Stimulated activated CD4-positive, alpha-beta T cell treated with anti-CD3 and anti-CD28 coated beads, Interleukin-2, amount 100 ng/mL, for 24 hours (primary cell): ENCODE results near the gene DLL4.

Experiments used
- DNase-seq, 2 donors: peaks; one replicate each; pipeline ENCODE4 v3.0.0-alpha.2; 2020

DLL4 gene

DNA sequence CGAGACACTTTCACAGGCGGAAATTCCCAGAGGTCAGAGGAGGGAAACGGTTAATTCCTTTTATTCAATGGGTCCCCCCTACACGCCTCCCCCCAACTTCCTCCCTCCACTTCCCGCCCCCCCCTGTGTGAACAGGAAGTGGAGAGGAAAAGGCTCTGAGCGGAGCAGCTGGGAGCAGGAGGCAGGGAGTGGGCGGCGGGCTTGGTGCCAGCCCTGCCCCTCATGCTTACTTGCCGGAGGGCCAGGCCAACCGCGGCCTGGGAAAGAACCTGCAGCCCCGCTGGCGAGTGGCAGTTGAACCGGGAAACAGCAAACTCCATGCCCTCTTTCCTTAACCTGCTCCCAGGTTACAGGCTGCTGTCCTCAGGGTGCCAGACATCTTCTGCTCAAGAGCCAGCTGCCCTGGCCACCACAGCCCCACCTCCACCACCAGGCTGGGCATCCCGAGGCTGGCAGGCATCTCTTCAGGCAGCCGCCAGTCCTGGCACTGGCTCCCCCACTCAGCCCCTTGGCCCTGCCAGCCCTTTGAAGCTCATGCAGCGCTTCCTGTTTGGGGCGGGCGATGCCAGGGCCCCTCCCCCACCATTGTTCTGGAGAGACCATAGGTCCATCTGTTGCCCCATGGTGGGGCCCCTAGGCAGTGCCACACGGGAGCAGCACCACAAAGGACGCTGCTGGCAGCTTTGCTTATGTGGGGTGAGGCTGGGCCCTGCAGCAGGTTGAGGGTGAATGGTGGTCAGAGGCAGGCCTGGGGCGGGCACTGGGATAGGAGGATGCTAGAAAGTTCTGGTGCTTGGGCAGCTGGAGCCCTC is 21.9 kb upstream of the DLL4 start:
- DNase-seq = peak; percentile 56 to 59

DNA sequence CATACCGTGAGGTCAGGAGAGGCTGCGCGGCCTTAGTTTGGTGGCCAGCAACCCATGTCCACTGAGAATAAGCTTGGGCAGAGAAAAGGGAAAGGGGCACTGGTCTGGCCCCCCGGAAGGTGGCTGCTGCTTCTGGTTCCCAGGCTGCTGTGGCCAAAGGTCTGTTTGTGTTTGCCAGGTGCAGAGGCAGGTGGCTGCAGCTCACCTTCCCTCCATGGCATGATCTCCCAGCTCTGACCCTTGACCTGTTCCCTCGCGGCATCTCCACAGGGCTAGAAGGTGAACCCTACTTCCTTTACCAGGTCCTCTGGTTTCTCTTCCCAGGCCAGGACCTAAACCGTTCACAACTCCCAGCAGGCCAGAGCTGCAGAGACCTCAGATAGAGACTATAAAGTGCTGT is 21.0 kb upstream of the DLL4 start:
- DNase-seq = no peak

DNA sequence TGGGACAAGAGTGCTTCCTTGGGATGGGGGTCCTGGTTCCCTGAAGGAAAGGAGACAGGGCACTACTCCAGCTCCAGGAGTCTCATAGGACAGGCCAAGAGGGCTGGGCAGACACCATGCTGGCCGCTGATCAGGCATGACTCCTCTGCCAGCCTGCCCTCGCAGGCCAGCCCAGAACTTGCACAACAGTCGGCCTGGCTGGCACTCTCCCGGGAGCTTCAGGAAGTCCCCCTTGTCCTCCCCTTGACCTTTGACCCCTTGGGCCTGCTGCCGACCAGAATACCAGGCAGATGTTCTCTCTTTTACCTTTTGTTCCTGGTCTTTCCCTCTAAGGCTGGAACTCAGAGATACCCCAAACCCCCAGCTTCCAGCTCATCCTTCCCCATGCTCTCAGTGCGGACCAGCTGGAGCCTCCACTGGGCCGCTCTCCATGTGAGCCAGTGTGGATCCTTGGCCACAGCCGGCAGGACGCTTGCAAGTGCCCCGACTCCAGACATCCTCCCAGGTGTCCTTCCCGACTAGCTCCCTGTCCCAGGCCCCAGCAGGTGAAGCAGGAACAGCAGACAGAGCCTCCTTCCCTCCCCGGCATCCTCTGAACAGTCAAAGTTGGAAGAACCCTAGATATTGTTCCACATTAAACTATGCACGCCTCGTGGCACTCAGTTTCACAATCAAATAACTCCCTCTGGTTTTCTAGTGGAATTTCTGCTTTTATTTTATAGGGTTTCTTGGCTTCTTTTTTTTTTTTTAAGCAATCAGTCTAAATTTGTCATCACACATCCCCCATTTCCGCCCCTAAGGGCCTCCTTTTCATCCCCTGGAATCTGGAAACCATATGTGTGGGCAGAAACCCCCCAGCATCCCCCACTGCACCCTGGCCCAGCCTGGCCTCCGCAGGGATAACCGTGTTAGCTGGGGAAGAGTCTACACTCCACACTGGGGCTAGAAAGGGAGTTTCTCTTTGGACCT is 19.2 kb upstream of the DLL4 start:
- DNase-seq = no peak

- no peak for DNase-seq
Measured at GRCh38 chr15:40911141-40911540, 18.0 kb upstream of the DLL4 start.

DNA sequence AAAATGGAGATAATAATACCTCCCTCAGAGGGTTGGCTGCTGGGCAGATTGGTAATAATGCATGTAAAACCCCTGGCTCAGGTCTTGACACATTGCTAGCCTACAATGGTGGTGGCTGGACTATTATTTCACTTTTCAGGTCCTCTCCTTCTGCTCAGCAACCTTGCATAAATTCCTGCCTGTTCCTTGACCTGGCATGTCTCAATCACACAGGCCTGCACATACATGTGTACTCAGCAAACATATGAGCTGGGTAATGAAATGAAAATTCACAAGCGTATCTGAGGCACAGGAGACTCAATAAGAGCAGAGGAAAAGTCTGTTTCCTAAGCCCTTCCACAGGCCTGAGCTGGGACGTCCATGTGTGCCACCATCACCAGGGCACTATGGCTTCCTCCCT is 17.4 kb upstream of the DLL4 start:
- no peak for DNase-seq

DNA sequence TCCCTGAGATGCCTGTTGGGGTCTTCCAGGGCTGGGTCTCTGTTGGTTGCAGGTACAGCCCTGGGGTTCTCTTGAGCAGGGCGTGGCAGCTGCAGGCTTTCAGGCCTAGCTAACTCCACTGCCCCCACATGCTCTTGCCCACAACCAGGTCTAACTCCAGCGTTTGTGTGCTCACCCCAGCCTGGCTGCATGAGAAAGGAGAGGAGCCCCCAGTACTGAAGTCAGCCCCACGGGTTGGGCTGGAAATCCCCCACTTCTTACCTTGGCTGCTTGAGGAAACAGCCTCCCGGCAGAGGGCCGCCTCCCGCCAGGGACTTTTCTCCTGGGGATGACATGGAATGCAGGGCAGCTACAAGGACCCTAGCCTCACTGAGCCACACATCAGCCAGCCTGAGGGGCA is 16.7 kb upstream of the DLL4 start:
- no peak for DNase-seq

DNA sequence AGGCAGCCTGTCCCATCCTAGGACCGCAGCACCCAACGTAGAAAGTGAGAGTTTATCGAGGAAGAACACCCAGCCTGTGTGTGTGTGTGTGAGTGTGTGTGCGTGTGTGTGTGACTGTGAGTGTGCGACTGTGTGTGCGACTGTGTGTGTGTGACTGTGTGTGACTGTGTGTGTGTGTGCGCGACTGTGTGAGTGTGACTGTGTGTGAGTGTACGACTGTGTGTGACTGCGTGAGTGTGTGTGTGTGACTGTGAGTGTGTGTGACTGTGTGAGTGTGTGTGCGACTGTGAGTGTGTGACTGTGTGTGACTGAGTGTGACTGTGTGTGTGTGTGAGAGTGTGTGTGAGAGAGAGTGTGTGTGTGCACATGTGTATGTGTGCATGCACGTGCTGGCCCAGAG is 15.1 kb upstream of the DLL4 start:
- no peak for DNase-seq

- no peak for DNase-seq
Measured at GRCh38 chr15:40914486-40914885, 14.7 kb upstream of the DLL4 start.

DNA sequence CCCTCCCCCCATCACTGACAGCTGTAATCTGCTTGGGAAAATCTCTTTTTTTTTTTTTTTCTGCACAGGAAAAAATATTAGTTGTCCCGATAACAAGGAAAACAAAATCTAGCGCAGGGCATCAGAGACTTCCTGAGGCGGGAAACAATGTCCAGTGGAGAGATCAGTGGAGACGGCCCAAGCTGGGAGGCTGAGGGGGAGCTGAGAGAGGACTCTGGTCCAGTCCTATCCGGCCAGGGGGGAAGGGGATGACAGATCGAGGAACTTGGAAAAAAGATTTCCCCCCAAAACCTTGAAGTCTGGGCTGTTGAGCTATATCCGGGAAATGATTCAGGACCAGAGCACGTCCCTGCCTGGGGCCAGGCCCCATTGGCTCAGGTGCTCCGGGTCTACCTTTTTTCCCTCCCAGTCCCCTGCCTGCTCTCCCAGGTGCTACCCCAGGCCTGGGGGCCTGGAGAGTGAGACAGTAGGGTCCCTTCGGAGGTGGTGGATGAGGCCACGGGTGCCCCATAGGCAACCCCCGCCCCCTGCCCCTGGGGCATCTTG is 14.0 kb upstream of the DLL4 start:
- DNase-seq = no peak

- no peak for DNase-seq
Measured at GRCh38 chr15:40915679-40916078, 13.5 kb upstream of the DLL4 start.

DNA sequence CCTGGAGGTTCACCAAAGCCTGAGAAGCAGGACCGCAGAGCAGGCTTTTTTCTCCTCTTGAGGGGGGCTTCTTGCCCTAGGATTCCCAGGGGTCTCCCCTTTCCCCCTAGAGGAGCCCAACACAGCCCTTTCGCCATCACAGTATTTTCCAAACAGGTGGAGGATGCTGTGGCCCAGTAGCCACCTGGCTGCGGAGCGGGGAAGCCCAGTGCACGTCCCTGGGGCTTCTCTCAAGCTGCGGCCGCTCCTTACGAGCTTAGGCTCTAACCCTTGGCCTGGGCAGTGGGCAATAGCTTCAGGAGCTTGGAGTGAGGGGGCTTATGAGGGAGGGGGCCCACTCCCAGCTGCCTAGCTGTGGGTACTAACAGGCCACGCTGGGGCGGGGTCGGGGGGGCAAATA is 11.6 kb upstream of the DLL4 start:
- DNase-seq = no peak

- DNase-seq = no peak
Measured at GRCh38 chr15:40918146-40918798, 10.9 kb upstream of the DLL4 start.

DNA sequence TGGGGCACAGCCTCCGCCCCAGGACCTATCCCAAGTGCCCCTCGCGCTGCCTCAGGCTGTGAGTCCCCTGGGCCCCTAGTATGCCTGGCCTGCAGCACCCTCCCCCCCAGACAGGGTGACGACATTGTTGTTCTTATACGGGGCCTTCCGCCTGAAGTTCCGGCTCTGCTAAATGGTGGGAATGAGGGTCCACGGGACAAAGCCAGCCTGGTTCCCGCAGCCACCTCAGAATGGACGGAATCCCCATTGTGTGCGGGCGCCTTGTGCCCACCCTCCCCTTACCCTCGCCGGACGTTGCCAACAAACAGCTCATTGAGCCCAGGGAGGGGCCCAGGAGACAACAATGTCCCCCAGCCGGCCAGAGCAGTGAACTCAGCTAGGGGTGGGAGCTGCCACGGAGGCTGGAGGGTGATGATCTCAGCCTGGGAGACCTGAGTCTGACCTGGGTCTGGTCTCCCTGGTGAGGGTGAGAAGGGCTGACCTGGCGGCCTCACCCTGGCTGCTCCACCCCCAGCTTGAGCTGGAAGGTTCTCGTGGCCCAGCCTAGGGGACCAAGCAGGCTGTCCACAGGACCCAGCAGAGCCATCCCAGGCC is 10.2 kb upstream of the DLL4 start:
- DNase-seq = no peak

DNA sequence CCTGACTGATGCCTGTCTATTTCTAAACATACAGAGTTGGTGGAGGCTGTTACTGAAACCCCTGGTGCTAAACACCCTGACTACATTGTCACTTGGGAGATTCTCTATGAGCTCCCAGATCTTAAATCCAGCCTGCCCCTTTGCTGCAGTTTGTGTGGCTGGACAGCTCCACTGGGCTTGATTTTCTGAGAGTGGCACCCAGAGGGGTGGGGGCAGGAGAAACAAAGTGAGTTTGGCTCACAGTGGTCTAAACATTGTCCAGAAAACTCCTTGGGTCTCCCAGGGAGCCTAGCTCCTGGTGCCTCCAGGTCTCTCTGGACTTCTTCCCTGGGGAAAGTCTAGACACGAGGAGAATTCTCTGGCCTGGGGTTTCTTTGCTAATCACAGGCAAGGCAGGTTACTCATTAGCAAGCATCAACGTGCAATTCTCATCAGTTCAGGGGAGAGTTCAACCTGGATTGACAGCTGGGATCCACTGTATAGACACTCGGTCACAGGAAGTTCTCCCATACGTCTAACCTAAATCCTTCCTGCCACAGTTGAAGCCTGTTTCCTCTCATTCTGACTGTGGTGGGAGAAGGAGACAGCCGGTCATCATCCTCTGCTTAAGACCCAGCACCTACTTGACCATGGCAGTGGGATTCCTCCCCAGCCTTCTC is 7.1 kb upstream of the DLL4 start:
- no peak for DNase-seq

- no peak for DNase-seq
Measured at GRCh38 chr15:40922608-40923005, 6.5 kb upstream of the DLL4 start.

GRCh38 chr15:40923551-40923950 is 5.6 kb upstream of the DLL4 start:
- DNase-seq = no peak

- no peak for DNase-seq
Measured at GRCh38 chr15:40925495-40925862, 3.7 kb upstream of the DLL4 start.

DNA sequence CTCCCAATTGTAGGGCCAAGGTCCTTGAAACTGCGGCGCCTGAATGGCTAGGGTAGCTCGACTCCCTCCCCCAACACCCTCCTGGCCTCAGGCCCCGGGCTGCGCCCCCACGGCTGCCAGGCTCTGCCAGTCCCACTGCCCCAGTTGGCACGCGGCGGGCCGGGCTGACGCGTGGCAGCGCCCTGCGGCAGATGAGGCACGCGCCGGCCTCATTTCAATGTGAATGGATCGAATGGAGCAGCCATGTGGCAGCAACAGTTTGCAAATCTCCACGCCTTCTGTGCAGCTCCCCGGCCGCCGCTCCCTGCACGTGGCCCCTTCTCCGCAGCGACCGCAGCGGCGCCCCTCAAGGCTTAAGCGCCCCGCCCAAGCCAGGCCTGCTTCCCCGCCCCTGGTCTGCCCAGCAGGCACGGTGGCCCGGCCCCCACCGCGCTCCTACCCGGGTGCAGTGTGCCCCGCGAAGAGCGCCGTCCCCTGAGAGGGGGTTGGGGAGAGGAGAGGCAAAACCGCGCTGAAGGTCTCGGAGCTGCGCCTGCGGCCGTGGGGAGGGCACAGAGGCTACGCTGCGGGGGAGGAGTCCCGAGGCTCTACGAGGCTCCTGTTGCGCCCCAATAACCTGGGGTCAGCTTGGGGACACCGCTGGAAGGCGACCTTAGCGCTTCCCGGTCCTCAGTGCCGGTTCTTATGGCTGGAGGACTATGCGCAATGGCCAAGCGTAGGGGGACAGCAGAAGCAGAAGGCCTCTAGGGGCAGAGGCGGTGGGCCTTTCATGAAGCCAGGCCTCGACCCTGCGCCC is 3.1 kb upstream of the DLL4 start:
- peak in 1 of 2 donors; percentile 27 for DNase-seq

DNA sequence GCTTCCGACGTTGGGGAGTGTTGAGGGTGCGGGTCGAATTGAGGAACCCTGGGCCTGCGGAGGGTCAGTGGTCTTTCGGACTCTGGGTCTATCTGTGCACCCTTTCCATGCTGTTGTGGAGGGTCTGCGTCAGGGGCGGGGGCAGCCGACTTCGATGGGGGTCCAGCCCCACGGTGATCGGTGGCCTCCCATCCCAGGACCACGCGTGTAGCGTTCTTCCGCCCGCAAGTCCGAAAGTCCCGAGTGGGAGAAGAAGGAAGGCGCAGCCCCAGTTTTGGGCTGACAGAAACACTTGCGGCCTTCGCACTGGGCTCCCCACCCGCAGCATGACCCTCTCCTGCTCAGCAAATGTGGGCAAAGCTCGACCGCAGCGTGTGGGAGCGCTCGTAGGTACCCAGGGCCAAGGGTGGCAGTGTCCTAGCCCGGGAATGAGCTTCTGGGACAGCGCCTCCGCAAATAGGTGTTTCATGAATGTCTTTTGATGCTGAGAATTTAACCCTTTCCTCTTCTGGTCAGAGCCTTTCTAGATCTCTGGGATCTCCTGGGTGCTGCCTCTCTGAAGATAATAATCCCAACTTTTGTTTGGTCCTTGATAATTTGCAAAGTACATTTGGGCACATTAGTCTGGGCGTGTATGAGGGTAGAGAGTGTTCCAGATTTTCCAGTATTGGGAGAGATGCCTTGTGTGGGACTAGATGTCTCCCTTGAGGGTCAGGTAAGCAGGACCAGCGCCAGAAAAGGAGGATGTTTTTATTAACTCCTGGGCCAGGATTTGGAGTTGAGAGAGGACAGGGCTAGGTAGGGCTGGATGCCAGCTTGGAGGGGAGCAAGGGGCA is 2.3 kb upstream of the DLL4 start:
- no peak for DNase-seq

DNA sequence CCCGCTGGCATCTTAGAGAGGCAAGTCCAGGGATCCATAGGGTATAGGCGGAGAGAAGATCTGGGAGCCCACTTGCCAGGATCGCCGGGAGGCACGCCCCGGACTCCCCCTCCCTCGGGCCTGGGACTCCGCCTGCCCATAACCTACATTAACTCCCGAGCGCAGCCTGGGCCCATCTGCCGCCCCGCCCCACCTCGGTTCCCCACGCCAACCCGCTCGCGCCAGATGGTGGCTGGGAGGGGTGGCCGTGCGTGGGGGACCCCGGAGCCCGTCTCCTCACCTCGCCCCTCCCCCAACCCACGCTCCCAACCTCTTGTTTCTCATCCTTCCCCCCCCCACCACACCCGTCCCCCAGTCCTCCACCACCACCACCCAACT is 1.7 kb upstream of the DLL4 start:
- DNase-seq = no peak
